DOHH2 (cell line): ENCODE data around the gene CIB4.
"Not testable (repeated sequence)": the region's sequence is repeated elsewhere in the genome, so short reads cannot be mapped to it uniquely, and the experiment has no call there.

Experiments used
- CTCF ChIP-seq: fragments of 200-600 bp; sonication (generic); IDR thresholded peaks from one replicate; pipeline ENCODE4 v1.5.1; 2014; ENCODE audit warnings: antibody characterized with exemption, mild to moderate bottlenecking, low read depth, low read length; ENCODE audit not compliant: poor library complexity, severe bottlenecking
- EZH2phosphoT487 ChIP-seq: fragments of 200-600 bp; sonication (generic); IDR thresholded peaks from 2 replicates; pipeline ENCODE4 v1.6.1; 2017; ENCODE audit warnings: borderline replicate concordance, mild to moderate bottlenecking, antibody characterized with exemption, low read length, moderate library complexity, mixed read lengths

- TF ChIP-seq EZH2phosphoT487, CTCF: not testable (repeated sequence)
Measured at GRCh38 chr2:26655120-26655519, 14.0 kb upstream of the CIB4 start.
